H1 (cell line): ENCODE measurements around the gene FZD8. TPM values are rescaled to one million over a fixed set of nuclear protein-coding genes. Genes with fewer than 3 reads are reported as not detected.

ENCODE experiments used
- EZH2 ChIP-seq: fragments of 200-600 bp; sonication (generic); IDR thresholded peaks from 2 replicates; pipeline ENCODE4 v1.7.1; 2012; ENCODE audit warnings: low read depth, mild to moderate bottlenecking, moderate library complexity, low read length, inconsistent platforms; ENCODE audit not compliant: severe bottlenecking
- YY1 ChIP-seq: IDR thresholded peaks from 2 replicates; pipeline ENCODE4 v1.6.1; 2011; ENCODE audit warnings: low read depth, mild to moderate bottlenecking, low read length
- polyA plus RNA-seq, 7 experiments: library from polyadenylated mRNA; depleted of rRNA in 3 of 7; stranded (reverse) in 5 of 7; unstranded in 2 of 7; fragments of >200 nt in 5 of 7; fragments of 200-250 nt in 2 of 7; gene quantifications; 1 replicate in 5 of 7; 2 replicates in 1 of 7; 4 replicates in 1 of 7; pipeline versions ENCODE4 v1.2.1 to v1.2.3, GENCODE V29; 2011 to 2013; ENCODE audit warnings: missing spikeins in 2 of 7, mixed read lengths in 2 of 7
- total RNA-seq: library from RNA; stranded (reverse); fragmentation: NEBNext Ultra II Directional; extraction: Animal tissue kit (Norgen Biotek cat#: 25700); gene quantifications from 2 replicates; pipeline ENCODE4 v1.2.1, GENCODE V29; 2021

FZD8 gene
- total and polyA plus RNA-seq, 2 of the 8 experiments (the other 6 are each of a cell fraction or from before 2014, with no cell fraction given), result 4.8 to 7.1 TPM

GRCh38 chr10:35667270-35667889 is 25.3 kb upstream of the FZD8 start (continued):
- TF ChIP-seq YY1, result no peak
- TF ChIP-seq EZH2, result no peak
- TF ChIP-seq, all 59 proteins: peak for 0
